Heart right ventricle (tissue), 16 donors: ENCODE results near the gene MID1IP1. TPM values are rescaled to one million over a fixed set of nuclear protein-coding genes. Genes with fewer than 3 reads are reported as not detected.

Source experiments
- ATAC-seq, 8 donors: fragments of 200-7000 bp; cut with Tn5 transposase; one replicate each; pipeline ENCODE4 v1.9.1; 2020; ENCODE audit warnings: mild to moderate bottlenecking in 8 of 8, moderate library complexity in 8 of 8, moderate number of reproducible peaks in 1 of 8
- DNase-seq, 2 donors: peaks; one replicate each; pipeline ENCODE4 v3.0.0-alpha.2; 2020
- H3K27ac ChIP-seq, 10 donors: fragments of 200-600 bp; sonication (generic) in 2 of 10; one replicate each; pipeline versions ENCODE4 v1.5.0 to v1.8.0; 2020 to 2022; ENCODE audit warnings: mild to moderate bottlenecking in 3 of 10
- H3K27me3 ChIP-seq, 7 donors: fragments of 200-600 bp; one replicate each; pipeline ENCODE4 v1.8.0; 2021 to 2022; ENCODE audit warnings: mild to moderate bottlenecking in 2 of 7
- H3K36me3 ChIP-seq, 9 donors: fragments of 200-600 bp; sonication (generic) in 1 of 9; one replicate each; pipeline versions ENCODE4 v1.5.0 to v1.8.0; 2020 to 2022; ENCODE audit warnings: mild to moderate bottlenecking in 2 of 9
- H3K4me1 ChIP-seq, 9 donors: fragments of 200-600 bp; sonication (generic) in 1 of 9; one replicate each; pipeline versions ENCODE4 v1.5.0 to v1.8.0; 2020 to 2022; ENCODE audit warnings: mild to moderate bottlenecking in 4 of 9
- H3K4me3 ChIP-seq, 10 donors: fragments of 200-600 bp; sonication (generic) in 2 of 10; one replicate each; pipeline versions ENCODE4 v1.5.0 to v1.8.0; 2020 to 2022; ENCODE audit warnings: mild to moderate bottlenecking in 7 of 10, moderate library complexity in 2 of 10
- H3K9me3 ChIP-seq, 11 donors: fragments of 200-600 bp in 10 of 11; sonication (generic) in 2 of 11; one replicate each; pipeline versions ENCODE4 v1.5.0 to v1.8.0; 2013 to 2022; ENCODE audit warnings: mild to moderate bottlenecking in 2 of 11, control low read depth in 1 of 11, moderate library complexity in 1 of 11
- CTCF ChIP-seq, 9 donors: fragments of 200-600 bp; sonication (generic) in 2 of 9; IDR thresholded peaks; one replicate each; pipeline versions ENCODE4 v1.5.0 to v1.8.0; 2021 to 2022; ENCODE audit warnings: antibody characterized with exemption in 9 of 9, mild to moderate bottlenecking in 5 of 9, moderate library complexity in 1 of 9
- WGBS, 2 donors: extraction: QIAGEN DNeasy Blood & Tissue Kit; methylation state at CpG; one replicate each; pipeline ENCODE4 v1.1.7; 2013; ENCODE audit warnings: inconsistent platforms in 1 of 2; 5-methylcytosine and 5-hydroxymethylcytosine counted together
- intact Hi-C, 10 donors: fragments of 100-400 bp; cut with DNase I; formaldehyde crosslinking; loops; one replicate each; pipeline versions ENCODE4 v1.11.1 to v1.14.2; 2022
- long read RNA-seq, 3 donors: library from polyadenylated mRNA; unstranded; transcript quantifications; one replicate each; pipeline ENCODE4 v2.0.0, GENCODE V29; 2020 to 2021
- polyA plus RNA-seq, 2 donors: library from polyadenylated mRNA; stranded (reverse); fragments of 200-250 nt; gene quantifications; one replicate each; pipeline ENCODE4 v1.2.3, GENCODE V29; 2013
- total RNA-seq, 10 donors: library from RNA; stranded (reverse); fragmentation: NEBNext Ultra II Directional in 3 of 10; extraction: Animal tissue kit (Norgen Biotek cat#: 25700) in 3 of 10; gene quantifications; one replicate each; pipeline versions ENCODE4 v1.2.1 to v1.2.4, GENCODE V29; 2021 to 2023
- donor health status: Arrhythmogenic right ventricular cardiomyopathy.
- donor health status: ischemic (EF 13 %, LVEDD 7.1; RV severe dilation, severe dysfunction).
- donor health status: healthy with polysubstance abuse.
- donor health status: DM: no; HTN: yes; CAD: no.
- donor health status: DM: no; HTN: no; CAD: no.
- donor health status: ischemic (EF 25% LVEDD 6.9; RV normal size, moderate dysfunction).
- donor health status: ischemic (EF 25% LVEDD 5.7; RV mildly dilated, moderate dysfunction).
- donor health status: healthy.
- donor health status: DM: yes; HTN: yes; CAD: no.
- donor health status: Ischemic cardiomyopathy.
- donor health status: ischemic (EF 35%, LVEDD 5.7; RV mildly dilated, moderate dysfunction).
- donor health status: nonischemic (EF 11% LVEDD 7.7; RV severe dilation, severe dysfunction).
- donor health status: DM: yes; HTN: yes; CAD: no.
- donor health status: PGD.
- donor health status: ischemic (EF 29% LVEDD 5.4; RV normal size, mild dysfunction).
- donor health status: nonischemic (EF 23%, LVEDD 6.1; RV moderate dilation, normal function).

The MID1IP1 gene
- total RNA-seq: 100 to 1,000 TPM in 1 of 10 donors, 10 to 100 TPM in 9; 15.2 to 171 (median 26.9) TPM
- polyA plus RNA-seq: 10 to 100 TPM; 20.0 to 30.9 TPM
- long read RNA-seq, donor 1, transcript MID1IP1-201 (2 exons, 2,536 nt): major isoform, 41 of 63 reads
- long read RNA-seq, donor 1, partial matches to known transcripts: 21 of 63 reads
- long read RNA-seq, donor 1, other reads (novel, unspliced or antisense): 1 of 63 reads
- long read RNA-seq, donor 2, transcript MID1IP1-201 (2 exons, 2,536 nt): major isoform, 22 of 31 reads
- long read RNA-seq, donor 2, partial matches to known transcripts: 8 of 31 reads
- long read RNA-seq, donor 2, other reads (novel, unspliced or antisense): 1 of 31 reads
- long read RNA-seq, donor 3, transcript MID1IP1-201 (2 exons, 2,536 nt): major isoform, 31 of 41 reads
- long read RNA-seq, donor 3, partial matches to known transcripts: 10 of 41 reads
- long read RNA-seq, donor 3, other reads (novel, unspliced or antisense): 0 of 41 reads

GRCh38 chrX:38800981-38801845 lies at the start of gene MID1IP1:
Gene MID1IP1, plus strand, starts transcription at chrX:38801459. Its CDS starts 3,488 bp downstream, at chrX:38804947.
- Histone ChIP-seq H3K27ac (peak within 1 kb of the TSS; percentile 34 to 96 (median 94)), H3K27me3 (no peaks in the 10 kb centered on the region), H3K4me1 (peaks cover 0 to 28% (median 14%) of the 10 kb centered on the region in 9 donors), H3K4me3 (peak within 1 kb of the TSS; percentile 35 to 77 (median 69)), H3K36me3 (no peaks in the 10 kb centered on the region), H3K9me3 (no peaks in the 10 kb centered on the region)
- DNase-seq: peak; percentile 90 to 93
- 5 to 6% methylated on average over 32 of the region's 32 CpGs for WGBS, 2 donors
- ATAC-seq: peak; percentile 72 to 87 (median 80)
- TF ChIP-seq CTCF (IDR thresholded peaks at IDR 0.05): no peak
- intact Hi-C loops: loop anchor here in 7 of 10 donors (5.0 to 10.0 kb wide), 5 partner anchors 66 to 344 kb away; no protein-coding TSS in a partner anchor

GRCh38 chrX:38754102-38754790 lies 47.0 kb upstream of the MID1IP1 start:
- peak; percentile 16 to 67 (median 61) for TF ChIP-seq CTCF (IDR thresholded peaks at IDR 0.05)
- Histone ChIP-seq H3K27me3 (peaks cover 0 to 24% (median 0%) of the 10 kb centered on the region in 7 donors), H3K27ac (no peak overlapping the region), H3K9me3 (no peaks in the 10 kb centered on the region), H3K36me3 (no peaks in the 10 kb centered on the region), H3K4me3 (no peak overlapping the region), H3K4me1 (peaks cover 0 to 4% (median 0%) of the 10 kb centered on the region in 9 donors)
- DNase-seq: peak in 1 of 2 donors; percentile 4
- 31 to 38% methylated on average over 6 of the region's 6 CpGs for WGBS, 2 donors
- peak in 3 of 8 donors; percentile 42 to 75 (median 47) for ATAC-seq
- intact Hi-C loops: loop anchor here in 5 of 10 donors (5.0 to 10.0 kb wide), 4 partner anchors 398 to 491 kb away; no protein-coding TSS in a partner anchor

- WGBS, 2 donors: 78 to 80% methylated on average over 7 of the region's 7 CpGs
- peaks cover 0 to 4% (median 0%) of the 10 kb centered on the region in 9 donors for H3K4me1 ChIP-seq
- no peak for TF ChIP-seq CTCF (IDR thresholded peaks at IDR 0.05)
- H3K36me3 ChIP-seq: no peaks in the 10 kb centered on the region
- DNase-seq (no peak), ATAC-seq (no peak)
- no peaks in the 10 kb centered on the region for H3K9me3 ChIP-seq
- peaks cover 0 to 29% (median 0%) of the 10 kb centered on the region in 7 donors for H3K27me3 ChIP-seq
- no peak overlapping the region for H3K27ac ChIP-seq
- H3K4me3 ChIP-seq: no peak overlapping the region
- intact Hi-C loops: loop anchor here in 6 of 10 donors (5.0 to 10.0 kb wide), 5 partner anchors 392 to 490 kb away; no protein-coding TSS in a partner anchor
Measured at GRCh38 chrX:38754818-38755718, 46.2 kb upstream of the MID1IP1 start.
